Measurements from ENCODE around the gene NIPAL3. TPM values are rescaled to one million over a fixed set of nuclear protein-coding genes. Genes with fewer than 3 reads are reported as not detected.

Gene NIPAL3
- total RNA-seq, 1 donor from 2014 or later, result 32.5 TPM

DNA sequence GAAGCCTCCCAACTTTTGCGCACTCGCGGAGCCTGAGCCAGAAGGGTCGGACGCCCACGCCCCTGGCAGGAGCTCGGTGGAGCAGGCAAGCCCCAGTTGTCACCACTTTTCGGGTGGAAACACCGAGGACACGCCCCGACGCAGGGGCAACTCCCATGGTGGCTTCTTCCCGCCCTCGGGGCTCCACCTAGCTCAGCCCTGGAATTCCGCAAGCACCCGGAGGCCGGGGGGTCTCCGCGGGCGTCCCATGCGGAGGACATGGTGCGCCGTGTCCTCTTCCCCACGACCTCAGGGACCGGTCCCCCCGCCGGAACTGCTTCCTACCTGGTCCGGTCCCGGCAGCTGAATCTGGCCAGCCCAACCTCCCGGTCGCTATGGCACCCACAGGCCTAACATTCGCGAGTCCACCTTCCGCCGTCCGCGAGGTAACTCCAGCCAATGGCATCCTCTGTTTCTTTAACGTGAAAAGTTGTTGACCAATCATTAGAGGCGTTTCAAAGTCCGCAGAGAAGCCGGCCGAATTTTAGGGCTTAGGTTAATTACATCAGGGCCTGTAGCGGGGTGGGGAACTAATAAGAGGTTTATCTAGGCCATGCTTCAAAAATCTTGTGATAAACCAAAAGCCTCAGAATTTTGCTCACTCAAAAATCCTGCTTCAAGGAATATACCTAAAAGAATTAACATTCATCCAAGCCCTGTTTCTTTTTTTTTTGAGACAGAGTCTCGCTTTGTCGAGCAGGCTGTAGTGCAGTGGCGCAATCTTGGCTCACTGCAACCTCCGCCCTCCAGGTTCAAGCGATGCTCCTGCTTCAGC is 2.0 kb upstream of the NIPAL3 start, which contains the start of gene STPG1:
Gene STPG1 (minus strand): TSS at position 433 of the 814 bp plus-strand sequence. CDS start 12,394 bp downstream, outside the sequence.
- peak within 1 kb of the TSS; percentile 84 for H3K4me3 ChIP-seq (ENCODE audit: low read depth, low read length)
- TF ChIP-seq, protein P1, sequence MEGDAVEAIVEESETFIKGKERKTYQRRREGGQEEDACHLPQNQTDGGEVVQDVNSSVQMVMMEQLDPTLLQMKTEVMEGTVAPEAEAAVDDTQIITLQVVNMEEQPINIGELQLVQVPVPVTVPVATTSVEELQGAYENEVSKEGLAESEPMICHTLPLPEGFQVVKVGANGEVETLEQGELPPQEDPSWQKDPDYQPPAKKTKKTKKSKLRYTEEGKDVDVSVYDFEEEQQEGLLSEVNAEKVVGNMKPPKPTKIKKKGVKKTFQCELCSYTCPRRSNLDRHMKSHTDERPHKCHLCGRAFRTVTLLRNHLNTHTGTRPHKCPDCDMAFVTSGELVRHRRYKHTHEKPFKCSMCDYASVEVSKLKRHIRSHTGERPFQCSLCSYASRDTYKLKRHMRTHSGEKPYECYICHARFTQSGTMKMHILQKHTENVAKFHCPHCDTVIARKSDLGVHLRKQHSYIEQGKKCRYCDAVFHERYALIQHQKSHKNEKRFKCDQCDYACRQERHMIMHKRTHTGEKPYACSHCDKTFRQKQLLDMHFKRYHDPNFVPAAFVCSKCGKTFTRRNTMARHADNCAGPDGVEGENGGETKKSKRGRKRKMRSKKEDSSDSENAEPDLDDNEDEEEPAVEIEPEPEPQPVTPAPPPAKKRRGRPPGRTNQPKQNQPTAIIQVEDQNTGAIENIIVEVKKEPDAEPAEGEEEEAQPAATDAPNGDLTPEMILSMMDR (conservative IDR thresholded peaks at IDR 0.05; ENCODE audit: low read depth, low read length), result no peak
- DNase-seq (ENCODE audit: low read depth), result no peak

DNA sequence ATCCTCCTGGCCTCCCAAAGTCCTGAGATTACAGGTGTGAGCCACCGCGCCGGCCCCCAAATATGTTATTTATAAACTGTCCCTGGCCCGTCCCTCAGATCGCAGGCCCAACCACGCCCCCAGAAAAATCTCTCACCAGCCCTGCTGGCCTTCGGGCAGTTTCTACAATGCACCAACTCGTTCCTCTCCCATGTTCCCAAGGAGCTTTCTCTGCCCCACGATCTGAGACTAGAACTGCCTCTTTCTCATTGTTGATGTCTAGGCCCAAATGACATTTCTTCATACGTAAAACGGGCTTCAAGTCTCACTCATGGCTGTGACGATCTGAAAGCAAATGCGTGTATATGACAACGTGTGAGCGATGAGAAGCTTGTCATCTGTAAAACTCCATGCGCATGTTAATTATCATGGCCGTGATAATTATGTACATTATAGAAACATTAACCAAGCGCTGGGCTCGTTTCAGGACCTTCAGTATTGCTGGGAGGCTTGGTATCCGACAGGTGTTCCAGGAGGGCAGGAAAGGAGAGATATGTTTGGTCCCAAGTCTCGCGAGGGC is 748 bp upstream of the NIPAL3 start:
- no peak for DNase-seq (ENCODE audit: low read depth)
- TF ChIP-seq, protein P1 (conservative IDR thresholded peaks at IDR 0.05; ENCODE audit: low read depth, low read length), result no peak
- H3K4me3 ChIP-seq (ENCODE audit: low read depth, low read length), result peak overlapping the region; percentile 86

DNA sequence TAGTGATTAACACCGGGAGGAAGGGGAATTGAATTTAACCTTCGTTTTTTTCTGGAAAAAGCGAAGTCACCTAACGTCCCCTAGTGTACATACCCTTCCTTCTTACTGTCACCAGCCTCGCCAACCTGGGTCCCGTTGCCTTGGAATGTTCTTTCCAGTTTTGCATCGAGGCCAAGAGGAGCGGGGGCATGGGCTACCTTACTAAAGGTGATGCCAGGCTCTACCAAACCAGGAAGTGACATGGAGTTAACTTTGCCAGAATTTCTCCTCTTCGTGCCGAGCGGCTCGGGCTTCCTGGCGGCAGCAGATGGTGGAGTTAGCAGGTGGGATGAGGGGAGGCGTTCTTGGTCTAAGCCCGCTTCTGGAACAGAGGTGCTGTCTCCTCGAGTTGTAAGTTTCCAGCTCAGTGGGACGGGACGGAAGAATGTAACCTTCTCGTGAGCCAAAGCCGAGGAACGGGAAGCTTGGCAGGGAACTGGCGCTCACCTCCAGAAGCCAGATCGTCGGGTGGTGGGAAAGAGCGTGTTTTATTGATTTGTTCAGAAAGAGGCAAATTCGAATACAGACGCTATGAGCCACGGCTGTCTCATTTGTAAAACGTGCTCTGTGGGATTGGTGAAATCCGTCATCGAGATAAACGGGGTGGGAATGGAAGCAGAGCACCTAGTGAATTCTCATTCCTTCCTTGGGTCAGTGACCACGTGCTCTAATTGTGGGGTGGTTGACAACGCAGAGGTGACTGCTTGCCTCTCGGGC is 486 bp downstream of the NIPAL3 start:
- TF ChIP-seq, protein P1 (conservative IDR thresholded peaks at IDR 0.05; ENCODE audit: low read depth, low read length), result no peak
- no peak for DNase-seq (ENCODE audit: low read depth)
- H3K4me3 ChIP-seq (ENCODE audit: low read depth, low read length), result peak overlapping the region; percentile 86

DNA sequence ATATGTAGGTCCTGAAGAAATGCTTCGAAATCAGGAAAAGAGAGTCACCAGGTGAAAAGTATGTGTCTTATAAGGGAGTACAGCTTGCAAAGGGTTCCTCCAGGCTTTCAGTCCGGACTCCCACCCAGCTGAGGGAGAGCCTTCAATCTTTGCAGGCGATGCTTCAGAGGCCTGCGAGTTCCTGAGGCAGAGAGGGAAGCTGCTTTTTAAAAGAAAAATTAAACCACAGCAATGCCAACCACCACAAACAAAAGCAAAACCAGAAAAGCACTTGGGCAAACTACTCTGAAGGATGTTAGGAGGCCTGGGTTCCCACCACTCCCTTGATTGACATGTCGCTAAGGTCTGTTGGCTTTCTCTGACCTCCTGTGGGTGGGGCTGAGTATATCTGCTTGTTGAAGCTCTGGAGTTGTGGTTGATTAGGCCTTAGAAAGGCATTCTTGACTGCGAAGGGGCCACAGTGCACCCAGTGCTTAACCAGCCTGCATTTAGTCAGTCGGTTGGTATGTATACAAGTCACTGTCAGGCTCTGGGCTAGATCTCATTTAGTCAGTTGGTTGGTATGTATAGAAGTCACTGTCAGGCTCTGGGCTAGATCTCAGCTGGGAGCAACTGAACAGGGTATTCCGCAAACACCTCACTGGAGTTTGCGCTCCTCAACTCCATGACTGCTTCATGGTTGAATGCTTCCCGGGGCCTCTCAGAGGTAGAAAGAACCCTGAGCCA is 1.2 kb downstream of the NIPAL3 start:
- TF ChIP-seq, protein P1 (conservative IDR thresholded peaks at IDR 0.05; ENCODE audit: low read depth, low read length), result no peak
- H3K4me3 ChIP-seq (ENCODE audit: low read depth, low read length), result peak overlapping the region; percentile 86
- DNase-seq (ENCODE audit: low read depth), result peak; percentile 90

DNA sequence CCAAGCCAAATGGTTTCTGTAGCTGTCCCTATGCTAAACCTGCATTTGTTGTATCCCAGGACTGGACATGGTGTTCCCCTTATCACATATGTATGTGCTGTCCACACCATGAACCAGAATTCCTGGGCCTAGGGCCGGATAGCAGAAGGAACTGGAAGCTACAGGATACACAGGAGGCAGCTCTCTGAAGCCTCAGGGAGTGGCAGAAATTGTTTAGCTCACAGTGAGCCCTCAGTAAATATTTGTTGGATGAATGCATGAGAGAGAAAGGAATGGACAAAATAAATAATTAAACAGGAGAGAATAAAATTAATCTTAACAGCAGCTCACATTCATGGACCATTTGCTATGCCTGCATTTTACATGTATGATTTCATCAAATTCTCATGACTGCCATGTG is 2.1 kb downstream of the NIPAL3 start:
- peak; percentile 69 for DNase-seq (ENCODE audit: low read depth)
- TF ChIP-seq, protein P1 (conservative IDR thresholded peaks at IDR 0.05; ENCODE audit: low read depth, low read length), result no peak
- H3K4me3 ChIP-seq (ENCODE audit: low read depth, low read length), result peak overlapping the region; percentile 86

DNA sequence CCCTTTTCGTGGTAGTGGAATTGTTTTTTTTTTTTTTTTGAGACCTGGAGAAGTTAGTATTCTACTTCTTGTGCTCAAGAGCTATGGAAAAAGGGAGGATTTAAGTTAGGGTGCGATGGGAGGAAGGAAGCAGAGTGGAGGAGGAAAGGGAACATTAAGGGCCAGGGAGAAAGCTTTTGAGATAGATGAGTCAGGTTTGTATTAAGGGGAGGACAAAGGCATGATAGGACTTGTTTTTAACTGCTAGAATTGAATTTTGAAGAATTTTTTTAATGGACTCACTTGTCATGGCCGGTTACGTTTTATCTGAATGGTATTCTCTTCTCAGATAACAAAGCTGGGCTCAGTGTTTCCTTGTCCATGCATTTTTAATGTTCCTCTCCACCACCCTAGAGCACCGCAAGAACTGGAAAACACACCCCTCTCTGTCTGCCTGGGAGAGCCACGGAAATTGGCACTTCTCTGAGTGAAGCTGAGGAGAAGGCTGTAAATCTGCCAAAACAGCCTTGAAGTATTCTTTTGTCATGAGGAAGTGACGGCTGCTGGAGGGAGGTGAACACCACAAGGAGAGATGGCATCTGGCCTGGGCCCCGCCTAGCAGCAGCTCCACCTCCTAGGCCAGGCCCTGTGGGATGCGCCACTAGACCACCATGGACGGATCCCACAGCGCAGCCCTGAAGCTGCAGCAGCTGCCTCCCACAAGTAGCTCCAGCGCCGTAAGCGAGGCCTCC is 3.5 kb downstream of the NIPAL3 start:
- TF ChIP-seq, protein P1 (conservative IDR thresholded peaks at IDR 0.05; ENCODE audit: low read depth, low read length), result no peak
- no peak for DNase-seq (ENCODE audit: low read depth)
- no peak overlapping the region for H3K4me3 ChIP-seq (ENCODE audit: low read depth, low read length)
